K562 (cell line): ENCODE results near the gene CTH. TPM values are rescaled to one million over a fixed set of nuclear protein-coding genes. Genes with fewer than 3 reads are reported as not detected.
A peak's percentile ranks its signal among the peaks of the same experiment; 100 is the strongest.

Source experiments
- ADNP ChIP-seq: fragments of 200-800 bp; sonication (Bioruptor generic); IDR thresholded peaks from 2 replicates; pipeline ENCODE4 v1.6.1; 2016; ENCODE audit warnings: missing genetic modification characterization, missing compliant biosample characterization
- ATF3 ChIP-seq, 2 experiments: fragments of 450-650 bp in 1 of 2; sonication (generic) in 1 of 2; formaldehyde crosslinking in 1 of 2; IDR thresholded peaks in 1 of 2; conservative IDR thresholded peaks in 1 of 2; 2 replicates each; pipeline versions ENCODE4 v1.6.1 to v1.8.1; 2016 to 2023; ENCODE audit warnings: mild to moderate bottlenecking in 2 of 2, moderate library complexity in 2 of 2, inconsistent platforms in 1 of 2, missing genetic modification reagents in 1 of 2
- CBX3 ChIP-seq, 2 experiments: IDR thresholded peaks; 1 replicate in 1 of 2; 2 replicates in 1 of 2; pipeline ENCODE4 v1.6.1; 2012; ENCODE audit warnings: inconsistent platforms in 2 of 2, low read length in 2 of 2, borderline replicate concordance in 1 of 2, control low read depth in 1 of 2
- CTBP1 ChIP-seq: fragments of 450-650 bp; IDR thresholded peaks from 2 replicates; pipeline ENCODE4 v1.6.1; 2016; ENCODE audit warnings: borderline replicate concordance
- GTF2E2 ChIP-seq: fragments of 200-800 bp; sonication (Bioruptor generic); IDR thresholded peaks from 2 replicates; pipeline ENCODE4 v1.6.1; 2016; ENCODE audit warnings: missing genetic modification characterization, missing compliant biosample characterization
- HMGXB4 ChIP-seq: sonication (generic); formaldehyde crosslinking; IDR thresholded peaks from 2 replicates; pipeline ENCODE4 v1.8.1; 2023; ENCODE audit warnings: mild to moderate bottlenecking, missing genetic modification reagents
- JUND ChIP-seq, 2 experiments: IDR thresholded peaks; 2 replicates in 1 of 2; 3 replicates in 1 of 2; pipeline ENCODE4 v1.6.1; 2011; ENCODE audit warnings: borderline replicate concordance in 2 of 2, low read depth in 2 of 2, low read length in 2 of 2, improper control_type of control experiment in 1 of 2, missing biosample characterization in 1 of 2, missing genetic modification characterization in 1 of 2, missing genetic modification reagents in 1 of 2
- MNT ChIP-seq, 2 experiments: fragments of 450-650 bp; conservative IDR thresholded peaks; 2 replicates each; pipeline ENCODE4 v1.6.1; 2017; ENCODE audit warnings: mild to moderate bottlenecking in 2 of 2, moderate library complexity in 2 of 2
- PHB2 ChIP-seq: fragments of 450-650 bp; IDR thresholded peaks from 2 replicates; pipeline ENCODE4 v1.6.1; 2017; ENCODE audit warnings: low read depth
- PKNOX1 ChIP-seq: fragments of 450-650 bp; IDR thresholded peaks from 2 replicates; pipeline ENCODE4 v1.6.1; 2016
- RCOR1 ChIP-seq, 2 experiments: IDR thresholded peaks; 2 replicates each; pipeline ENCODE4 v1.6.1; 2012; ENCODE audit warnings: low read depth in 2 of 2, low read length in 2 of 2, borderline replicate concordance in 1 of 2, improper control_type of control experiment in 1 of 2
- SMAD4 ChIP-seq: fragments of 250-450 bp; sonication (Bioruptor Pico); conservative IDR thresholded peaks from 2 replicates; pipeline ENCODE4 v1.8.0; 2021; ENCODE audit warnings: inconsistent platforms, mild to moderate bottlenecking, moderate library complexity
- SMARCC2 ChIP-seq: fragments of 450-650 bp; IDR thresholded peaks from 2 replicates; pipeline ENCODE4 v1.6.1; 2017; ENCODE audit warnings: antibody characterized with exemption, moderate library complexity, mild to moderate bottlenecking, low read depth
- SMARCE1 ChIP-seq: fragments of 450-650 bp; IDR thresholded peaks from 2 replicates; pipeline ENCODE4 v1.7.1; 2016; ENCODE audit warnings: mild to moderate bottlenecking
- TAL1 ChIP-seq: fragments of 450-650 bp; IDR thresholded peaks from 2 replicates; pipeline ENCODE4 v1.6.1; 2016; ENCODE audit warnings: mild to moderate bottlenecking
- TEAD4 ChIP-seq, 2 experiments: sonication (generic) in 1 of 2; formaldehyde crosslinking in 1 of 2; IDR thresholded peaks; 2 replicates each; pipeline versions ENCODE4 v1.6.1 to v1.8.0; 2012 to 2022; ENCODE audit warnings: borderline replicate concordance in 1 of 2, inconsistent platforms in 1 of 2, low read length in 1 of 2, mild to moderate bottlenecking in 1 of 2, missing genetic modification reagents in 1 of 2
- THRB ChIP-seq: fragments of 450-650 bp; formaldehyde crosslinking; conservative IDR thresholded peaks from 2 replicates; pipeline ENCODE4 v1.4.0; 2022; ENCODE audit warnings: mild to moderate bottlenecking, missing genetic modification characterization
- ZBTB8A ChIP-seq: fragments of 450-650 bp; IDR thresholded peaks from 2 replicates; pipeline ENCODE4 v1.6.1; 2018; ENCODE audit warnings: mild to moderate bottlenecking, moderate library complexity; ENCODE audit not compliant: partially characterized antibody
- polyA plus RNA-seq, 8 experiments: library from polyadenylated mRNA; depleted of rRNA in 4 of 8; stranded (reverse) in 5 of 8; unstranded in 3 of 8; fragments of >200 nt; fragmentation: Nextera tagmentation in 2 of 8; fragmentation: Illumina TruSeq in 1 of 8; extraction: Ambion mirVana in 2 of 8; extraction: Trizol in 1 of 8; gene quantifications; 2 replicates each; pipeline versions ENCODE4 v1.2.1 to v1.2.3, GENCODE V29; 2011 to 2014; ENCODE audit warnings: inconsistent platforms in 1 of 8, missing spikeins in 1 of 8
- total RNA-seq, 7 experiments: library from RNA; depleted of rRNA in 6 of 7; stranded (reverse); fragments of >200 nt in 6 of 7; fragmentation: Illumina TruSeq in 2 of 7; extraction: Trizol in 2 of 7; gene quantifications; 2 replicates each; pipeline versions ENCODE4 v1.2.1 to v1.2.3, GENCODE V29; 2011 to 2021; ENCODE audit warnings: low replicate concordance in 1 of 7

The CTH gene
- total and polyA plus RNA-seq, 9 of the 15 experiments (the other 6 are each of a cell fraction or from before 2014, with no cell fraction given): 8.0 to 54.4 (median 30.9) TPM

GRCh38 chr1:70459496-70460225, 48.6 kb downstream of the CTH start (continued):
- TF ChIP-seq MNT (conservative IDR thresholded peaks at IDR 0.05) (0 out of 4 replicates have a peak, but pooled peaks of 1 of the 2 experiments have one; percentile 20), RCOR1 (IDR thresholded peaks at IDR 0.05; ENCODE audit: borderline replicate concordance in 1 of 2, low read depth in 2 of 2, low read length in 2 of 2) (peak in 1 of 2 experiments; percentile 41; a peak in 1 of 4 replicates), SMARCC2 (peak; percentile 49; the same call in 1 of the 2 replicates), ADNP (tag) (peak; percentile 29; the same call in 1 of the 2 replicates), TEAD4 (IDR thresholded peaks at IDR 0.05; ENCODE audit: low read length) (peak; percentile 69), TEAD4 (CRISPR knock-in tag; IDR thresholded peaks at IDR 0.05; ENCODE audit: borderline replicate concordance) (no peak), CBX3 (IDR thresholded peaks at IDR 0.05; ENCODE audit: borderline replicate concordance in 1 of 2, low read length in 2 of 2) (peak in 1 of 2 experiments; percentile 60; a peak in 2 of 3 replicates), THRB (CRISPR knock-in tag) (no peak), ZBTB8A (no peak), GTF2E2 (tag) (no peak), ATF3 (IDR thresholded peaks at IDR 0.05) (peak; percentile 85), ATF3 (CRISPR knock-in tag; conservative IDR thresholded peaks at IDR 0.05) (no peak), CTBP1 (0 out of 2 replicates have a peak, but pooled peaks have one; percentile 18), SMARCE1 (peak; percentile 87), HMGXB4 (CRISPR knock-in tag) (no peak), JUND (IDR thresholded peaks at IDR 0.05; ENCODE audit: borderline replicate concordance, low read depth, low read length) (peak; percentile 92), JUND (tag; IDR thresholded peaks at IDR 0.05; ENCODE audit: borderline replicate concordance, low read depth, low read length) (peak; percentile 95; the same call in 2 of the 3 replicates), PHB2 (no peak), PKNOX1 (peak; percentile 57), TAL1 (peak; percentile 38; the same call in 1 of the 2 replicates), SMAD4 (CRISPR knock-in tag) (peak; percentile 26; the same call in 1 of the 2 replicates)
